HG03342 (cell line): ENCODE results near the gene NAPB.

Source experiments
- ATAC-seq: cut with Tn5 transposase; IDR thresholded peaks from one replicate; pipeline ENCODE4 v1.9.1; 2021; ENCODE audit warnings: mild to moderate bottlenecking, moderate library complexity; ENCODE audit not compliant: unreplicated experiment

The NAPB gene

DNA sequence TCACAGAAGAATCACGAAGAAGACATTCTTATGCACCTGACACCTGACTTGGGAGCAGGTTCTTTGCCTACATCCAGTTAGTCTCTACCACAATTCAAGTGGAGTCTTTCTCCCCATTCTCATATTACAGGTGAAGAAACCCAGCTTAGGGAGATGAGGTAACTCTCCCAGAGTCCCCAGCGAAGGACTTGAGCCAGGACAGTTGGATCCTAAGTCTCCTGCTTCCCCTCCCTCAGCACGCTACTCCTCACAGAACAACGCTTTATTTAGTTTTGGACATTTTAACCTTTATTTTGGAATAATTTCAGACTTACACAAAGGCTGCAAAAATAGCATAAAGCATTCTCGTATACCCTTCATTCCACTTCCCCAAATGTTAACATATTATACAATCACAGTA lies 17.4 kb upstream of the NAPB start:
- ATAC-seq = no peak

GRCh38 chr20:23437126-23437899 lies 16.0 kb upstream of the NAPB start:
- ATAC-seq = no peak

DNA sequence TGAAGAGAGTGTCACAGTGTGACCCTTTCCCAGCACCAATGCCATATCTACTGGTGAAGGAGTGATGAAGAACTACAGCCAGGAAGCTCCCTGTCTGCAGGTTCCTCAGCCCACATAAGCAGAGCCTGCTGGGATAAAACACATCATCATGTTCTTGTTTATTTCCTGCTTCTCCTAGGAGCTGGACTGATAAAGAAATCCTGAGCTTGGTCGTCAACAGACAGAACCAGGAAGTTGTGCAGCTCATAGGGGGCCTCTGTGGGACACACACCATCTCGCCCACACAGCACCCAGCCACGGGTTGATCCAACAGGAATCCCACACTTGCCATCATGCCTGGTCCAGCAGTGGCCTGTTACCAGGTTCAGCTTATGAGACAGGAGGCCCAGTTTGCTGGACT lies 15.4 kb upstream of the NAPB start:
- ATAC-seq = no peak

DNA sequence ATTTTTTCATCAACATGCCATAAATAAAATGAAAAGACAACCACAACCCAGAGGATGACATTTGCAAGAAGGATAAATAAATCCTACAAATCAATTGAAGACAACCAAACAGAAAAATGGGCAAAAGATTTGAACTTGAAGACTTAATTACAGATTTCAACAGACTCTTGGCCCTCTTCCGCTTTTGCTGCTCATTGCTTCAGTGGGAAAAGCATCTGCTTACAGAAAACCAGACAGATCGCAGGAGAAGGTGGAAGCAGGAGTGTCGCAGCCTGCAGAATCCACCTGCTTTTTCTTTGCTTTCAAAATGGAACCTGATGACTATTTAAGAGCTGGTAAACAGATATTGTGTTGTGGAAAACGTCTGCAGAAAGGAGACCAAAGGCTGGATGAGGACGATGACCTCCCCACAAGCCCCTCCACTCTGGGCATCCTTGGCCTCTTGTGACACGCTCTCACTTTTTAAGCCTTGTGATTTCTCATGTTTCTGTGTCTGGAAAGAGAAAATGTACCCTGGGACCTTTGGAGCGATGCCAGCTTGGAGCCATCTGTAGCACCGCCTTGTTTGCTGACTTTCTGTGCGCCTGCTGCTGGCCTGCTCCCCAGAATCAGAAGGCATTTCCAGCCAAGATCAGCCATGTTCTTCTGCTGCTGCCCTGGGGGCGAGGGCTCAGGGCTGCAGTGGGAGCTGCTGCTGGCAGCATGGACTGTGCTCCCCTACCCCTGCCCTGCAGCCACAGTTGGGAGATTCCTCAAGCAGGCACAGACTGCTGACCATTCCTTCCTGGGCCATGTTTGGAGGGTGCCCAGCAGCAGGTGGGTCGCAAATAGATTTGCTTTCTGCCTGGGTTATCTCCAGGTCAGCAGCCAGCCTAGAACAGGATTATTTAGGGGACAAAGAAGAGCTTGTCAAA lies 14.6 kb upstream of the NAPB start:
- no peak for ATAC-seq

DNA sequence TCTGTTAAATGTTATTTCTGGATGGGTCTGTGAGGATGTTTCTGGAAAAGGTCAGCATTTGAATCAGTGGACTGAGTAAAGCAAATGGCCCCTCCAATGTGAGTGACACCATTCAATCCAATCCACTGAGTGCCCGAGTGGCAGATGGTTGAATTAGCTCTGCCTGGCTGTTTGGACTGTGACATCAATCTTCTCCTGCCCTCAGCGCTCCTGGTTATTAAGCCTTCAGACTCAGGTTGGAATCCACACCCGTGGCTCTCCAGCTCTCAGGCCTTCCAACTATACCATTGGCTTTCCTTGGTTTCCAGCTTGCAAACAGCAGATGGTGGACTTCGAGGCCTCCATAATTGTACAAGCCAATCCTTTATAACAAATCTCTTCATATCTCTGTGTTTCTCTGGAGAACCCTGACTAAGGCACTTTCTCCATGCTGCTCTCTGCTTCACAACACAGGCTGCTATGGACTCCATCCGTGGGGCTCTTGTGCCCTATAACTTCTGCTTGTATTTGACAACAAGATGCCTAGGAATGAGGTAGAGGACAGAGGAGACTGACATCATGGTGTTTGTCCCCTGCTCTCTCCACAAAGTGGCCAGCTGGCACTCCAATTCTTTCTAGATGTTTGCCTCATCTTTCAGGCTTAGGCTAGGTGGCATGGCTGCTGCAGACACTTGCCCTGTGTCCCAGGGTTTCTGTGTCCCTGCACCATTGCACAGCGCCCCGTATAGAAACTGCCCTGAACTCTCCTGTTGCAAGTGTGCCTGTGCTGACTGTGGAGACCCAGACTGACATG lies 13.4 kb upstream of the NAPB start:
- ATAC-seq = no peak

GRCh38 chr20:23433628-23434027 lies 12.3 kb upstream of the NAPB start:
- ATAC-seq = no peak

DNA sequence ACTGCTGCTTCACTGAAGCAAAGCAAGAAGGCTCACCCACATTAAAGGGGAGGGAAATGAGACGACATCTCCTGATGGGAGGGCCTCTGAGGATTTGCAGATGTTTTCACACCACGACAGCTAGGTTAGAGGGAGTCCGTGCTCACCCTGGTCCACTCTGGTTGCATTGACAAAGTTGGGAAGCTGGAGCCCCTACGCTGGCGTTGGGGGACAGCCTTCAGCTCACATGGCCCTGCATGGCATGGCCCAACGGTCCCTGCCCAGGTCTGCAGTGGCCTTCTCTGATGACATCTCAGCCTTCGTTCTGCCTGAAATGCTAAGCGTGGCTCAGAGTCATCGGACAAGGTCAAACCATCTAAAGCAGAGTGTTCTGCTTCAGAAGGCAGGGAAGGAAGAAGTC lies 3.8 kb upstream of the NAPB start:
- no peak for ATAC-seq

DNA sequence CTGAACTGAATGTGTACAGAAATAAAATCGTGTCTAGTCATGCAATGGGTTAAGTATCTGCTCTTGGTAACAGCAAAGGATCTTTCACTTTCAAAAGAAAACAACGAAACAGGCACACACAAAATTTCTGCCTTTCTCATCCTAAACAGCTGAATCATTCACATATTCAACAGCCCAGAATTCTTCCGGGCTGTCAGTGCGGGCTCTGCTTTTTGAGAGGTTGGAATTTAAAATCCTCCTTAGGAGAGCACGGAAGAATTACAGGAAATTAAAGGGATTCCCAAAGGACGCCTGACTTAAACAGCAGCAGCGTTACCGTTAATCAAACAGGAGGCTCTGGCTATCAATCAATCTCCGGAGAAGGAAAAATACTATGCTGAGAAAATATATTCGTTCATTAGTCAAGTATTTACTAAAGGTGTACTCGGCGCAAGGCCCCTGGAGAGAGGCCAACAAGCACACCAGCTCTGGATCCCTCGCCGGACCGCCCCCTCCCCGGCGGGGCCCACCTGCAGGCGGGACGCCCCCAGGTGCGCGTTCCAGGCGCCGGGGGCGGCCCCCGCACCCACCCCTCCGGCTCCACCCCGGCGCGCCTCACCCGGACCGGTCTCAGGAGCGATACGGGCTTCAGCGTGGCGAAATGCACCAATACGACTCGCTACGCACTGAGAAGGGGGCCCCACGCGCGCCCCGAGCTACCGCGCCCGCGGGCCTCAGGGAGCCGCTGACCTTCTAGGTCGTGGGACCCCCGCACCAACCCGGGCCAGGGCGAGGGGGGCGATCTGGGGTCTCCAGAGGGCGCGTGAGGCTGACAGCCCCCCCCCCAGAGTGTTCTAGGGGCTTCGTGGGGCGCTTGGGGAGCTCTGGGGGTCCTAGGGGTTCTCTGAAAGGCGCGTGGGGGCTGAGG lies 1.0 kb downstream of the NAPB start:
- peak; percentile 25 for ATAC-seq

DNA sequence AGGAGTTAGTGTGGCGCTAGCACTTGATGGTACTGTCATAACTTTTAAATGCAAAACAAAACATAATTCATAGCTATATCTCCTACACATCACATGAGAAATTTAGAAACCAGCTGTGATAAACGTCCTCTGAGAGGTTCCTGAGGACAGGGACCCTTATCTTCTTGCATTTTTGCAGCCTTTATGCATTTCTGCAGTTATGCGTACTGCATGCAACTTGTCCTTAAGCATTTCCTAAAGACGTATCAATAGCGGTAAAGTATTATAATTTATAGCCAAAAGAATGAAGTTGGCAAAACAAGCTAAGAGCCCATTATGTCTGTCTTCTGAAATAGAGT lies 1.7 kb downstream of the NAPB start:
- no peak for ATAC-seq

- ATAC-seq = no peak
These were observed 3.4 kb downstream of the NAPB start for GRCh38 chr20:23417861-23418260.

DNA sequence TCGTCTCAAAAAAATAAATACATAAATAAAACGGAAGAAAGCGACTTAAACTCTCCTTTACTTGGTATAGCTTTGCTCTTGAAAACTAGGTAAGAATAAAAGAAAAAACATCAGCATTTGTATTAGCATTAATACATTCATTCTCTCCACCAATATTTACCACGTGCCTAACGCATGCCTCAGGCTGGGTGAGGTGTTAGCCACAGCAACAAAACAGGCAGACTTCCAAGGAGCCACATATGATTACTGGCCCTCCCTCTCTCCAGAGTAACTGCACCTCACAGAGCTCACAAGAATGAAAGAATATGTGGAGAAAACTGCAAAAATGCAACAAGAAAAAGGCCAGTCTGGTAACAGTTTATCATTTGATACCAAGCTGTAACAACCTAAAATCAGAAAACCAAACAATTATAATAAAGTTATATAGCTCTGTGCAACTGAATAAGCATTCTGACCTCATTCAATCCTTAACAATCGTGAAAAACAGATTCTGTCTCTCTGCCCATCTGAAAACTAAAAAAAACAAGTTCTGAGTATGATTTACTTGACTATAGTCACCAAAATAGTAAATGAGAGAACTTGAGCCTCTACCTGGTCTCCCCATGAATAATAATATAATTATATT lies 5.2 kb downstream of the NAPB start:
- ATAC-seq = no peak

GRCh38 chr20:23415555-23415954 lies 5.7 kb downstream of the NAPB start:
- ATAC-seq = no peak

DNA sequence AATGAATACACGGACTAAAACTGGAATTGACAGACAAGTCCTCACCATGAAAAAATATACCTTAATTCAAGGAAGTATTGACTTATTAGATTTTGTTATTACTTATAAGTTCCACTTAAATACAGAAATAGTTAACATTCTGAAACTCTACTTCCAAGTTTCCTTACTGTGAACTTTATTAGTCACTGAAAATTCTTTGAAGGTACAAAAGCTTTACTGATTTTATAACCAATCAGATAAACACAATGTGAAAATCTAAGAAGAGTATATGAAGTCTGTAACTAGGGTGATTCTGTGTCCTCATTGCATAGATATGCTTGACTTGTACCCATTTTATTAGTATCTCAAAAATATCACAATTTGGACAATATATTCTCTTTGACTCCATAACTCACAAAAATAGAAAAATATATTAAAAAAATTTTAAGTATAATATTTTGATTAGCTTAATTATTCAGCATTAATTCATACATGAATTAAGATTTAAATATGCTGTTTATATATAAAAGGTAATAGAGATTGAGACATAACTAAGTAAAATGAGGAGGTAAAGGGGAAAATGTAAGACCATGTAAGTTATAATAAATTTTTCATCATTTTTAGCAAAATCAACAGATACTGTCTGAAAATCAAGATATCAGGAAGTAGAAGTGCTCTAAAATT lies 6.6 kb downstream of the NAPB start:
- ATAC-seq = no peak

- no peak for ATAC-seq
These were observed 7.3 kb downstream of the NAPB start for GRCh38 chr20:23413862-23414422.

DNA sequence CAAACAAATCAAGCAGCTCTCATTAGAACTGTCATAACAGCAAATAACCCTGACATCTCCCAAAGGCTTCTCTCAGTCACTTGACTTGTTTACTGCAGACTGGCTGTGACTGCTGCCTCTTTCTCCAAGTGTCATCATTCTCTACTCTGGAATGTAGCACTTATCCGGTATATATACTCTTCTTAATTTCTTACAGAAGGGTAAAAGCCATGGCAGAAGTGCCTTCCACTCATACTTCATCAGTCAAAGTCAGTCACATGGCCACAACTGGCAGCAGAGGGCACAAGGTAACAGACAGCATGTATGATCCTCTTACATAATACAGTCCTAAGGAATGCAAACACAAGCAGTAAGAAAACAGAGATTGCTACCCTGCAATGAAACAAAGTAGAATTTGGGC lies 9.3 kb downstream of the NAPB start:
- ATAC-seq = no peak

- no peak for ATAC-seq
These were observed 10.2 kb downstream of the NAPB start for GRCh38 chr20:23410916-23411695.

DNA sequence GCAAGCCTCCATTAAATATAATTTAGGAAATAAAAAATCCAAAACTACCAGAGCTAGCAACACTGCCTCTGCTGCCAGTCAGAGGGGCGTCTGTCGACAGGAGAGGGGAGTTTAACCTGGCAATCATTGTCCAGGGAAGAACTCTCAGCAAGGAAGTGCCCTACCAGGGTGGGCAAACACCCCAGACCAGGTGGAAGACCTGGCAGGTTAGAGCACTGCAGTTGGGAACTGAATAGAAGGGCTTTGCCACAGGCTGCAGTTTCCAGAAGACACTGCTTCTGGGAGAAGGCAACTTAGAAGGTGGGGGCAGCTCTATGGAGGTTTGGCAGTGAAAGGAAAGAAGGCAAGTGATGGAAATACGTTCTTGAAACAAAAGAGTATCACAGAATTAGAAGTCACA lies 11.5 kb downstream of the NAPB start:
- no peak for ATAC-seq

DNA sequence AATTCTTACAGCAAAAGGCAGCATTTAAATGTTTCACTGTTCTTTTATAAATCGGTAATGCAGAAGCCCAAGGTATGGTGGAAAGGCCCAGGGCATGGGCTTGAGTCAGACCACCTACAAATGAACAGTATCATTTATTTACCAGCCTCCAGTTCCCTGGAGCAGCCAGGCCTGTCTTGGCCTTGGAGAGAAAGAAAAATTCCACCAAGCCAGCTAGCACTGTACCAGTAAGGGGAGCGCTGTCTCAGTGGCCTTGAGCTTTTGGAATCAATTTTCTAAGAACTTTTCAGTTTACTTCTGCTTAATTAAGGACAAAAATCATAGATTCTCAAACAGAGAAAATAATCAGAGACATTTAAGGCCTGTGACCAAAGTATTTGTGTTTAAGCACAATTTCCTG lies 12.3 kb downstream of the NAPB start:
- no peak for ATAC-seq
